ENCODE measurements around the gene LGALS4.
A peak's percentile ranks its signal among the peaks of the same experiment; 100 is the strongest.

The LGALS4 gene

GRCh38 chr19:38849860-38850435, 37.2 kb upstream of the LGALS4 start, which contains the start of gene HNRNPL:
HNRNPL (minus strand) TSS chr19:38849986; CDS start chr19:38849966, 20 bp downstream.
- Histone ChIP-seq H2AFZ (ENCODE audit: low read length) (no peak within 1 kb of the TSS), H3K36me3 (ENCODE audit: insufficient read depth, low read length) (peaks cover 42% of the 10 kb centered on the region), H3K79me2 (ENCODE audit: insufficient read depth, low read length) (peaks cover 24% of the 10 kb centered on the region), H3K27ac (ENCODE audit: low read depth, low read length, poor library complexity, severe bottlenecking) (peak within 1 kb of the TSS; percentile 95), H3K27me3 (ENCODE audit: insufficient read depth, low read length) (no peaks in the 10 kb centered on the region), H4K20me1 (ENCODE audit: insufficient read depth, low read length) (no peaks in the 10 kb centered on the region), H3K9me2 (ENCODE audit: low read depth, low read length) (no peaks in the 10 kb centered on the region), H3K4me1 (ENCODE audit: insufficient read depth, low read length, severe bottlenecking) (peaks cover 34% of the 10 kb centered on the region), H3K9ac (ENCODE audit: low read length) (peak within 1 kb of the TSS; percentile 97), H3K9me3 (ENCODE audit: low read length) (no peaks in the 10 kb centered on the region), H3F3A (ENCODE audit: insufficient read depth, low read length) (no peaks in the 10 kb centered on the region), H3K4me3 (ENCODE audit: low read depth, low read length, poor library complexity, severe bottlenecking) (peak within 1 kb of the TSS; percentile 93), H3K4me2 (ENCODE audit: low read length) (peak within 1 kb of the TSS; percentile 93)
- TF ChIP-seq CTCF (IDR thresholded peaks at IDR 0.05; ENCODE audit: low read length) (peak; percentile 20; the same call in 1 of the 2 replicates), EZH2 (IDR thresholded peaks at IDR 0.05; ENCODE audit: borderline replicate concordance, low read length) (no peak)

GRCh38 chr19:38849147-38849859, 36.6 kb upstream of the LGALS4 start:
- Histone ChIP-seq H3K79me2 (ENCODE audit: insufficient read depth, low read length) (peaks cover 24% of the 10 kb centered on the region), H3K27ac (ENCODE audit: low read depth, low read length, poor library complexity, severe bottlenecking) (peak overlapping the region; percentile 83), H4K20me1 (ENCODE audit: insufficient read depth, low read length) (no peaks in the 10 kb centered on the region), H3K9ac (ENCODE audit: low read length) (peak overlapping the region; percentile 97), H3K36me3 (ENCODE audit: insufficient read depth, low read length) (peaks cover 48% of the 10 kb centered on the region), H2AFZ (ENCODE audit: low read length) (no peak overlapping the region), H3K9me2 (ENCODE audit: low read depth, low read length) (no peaks in the 10 kb centered on the region), H3K9me3 (ENCODE audit: low read length) (no peaks in the 10 kb centered on the region), H3K4me1 (ENCODE audit: insufficient read depth, low read length, severe bottlenecking) (peaks cover 34% of the 10 kb centered on the region), H3F3A (ENCODE audit: insufficient read depth, low read length) (no peaks in the 10 kb centered on the region), H3K4me3 (ENCODE audit: low read depth, low read length, poor library complexity, severe bottlenecking) (peak overlapping the region; percentile 93), H3K27me3 (ENCODE audit: insufficient read depth, low read length) (no peaks in the 10 kb centered on the region), H3K4me2 (ENCODE audit: low read length) (peak overlapping the region; percentile 93)
- TF ChIP-seq EZH2 (IDR thresholded peaks at IDR 0.05; ENCODE audit: borderline replicate concordance, low read length) = no peak
- TF ChIP-seq CTCF (IDR thresholded peaks at IDR 0.05; ENCODE audit: low read length) = no peak

GRCh38 chr19:38848299-38849146, 35.8 kb upstream of the LGALS4 start:
- Histone ChIP-seq H3K4me2 (ENCODE audit: low read length) (peak overlapping the region; percentile 93), H2AFZ (ENCODE audit: low read length) (no peak overlapping the region), H3K36me3 (ENCODE audit: insufficient read depth, low read length) (peaks cover 56% of the 10 kb centered on the region), H3K4me3 (ENCODE audit: low read depth, low read length, poor library complexity, severe bottlenecking) (peak overlapping the region; percentile 93), H4K20me1 (ENCODE audit: insufficient read depth, low read length) (no peaks in the 10 kb centered on the region), H3K27me3 (ENCODE audit: insufficient read depth, low read length) (no peaks in the 10 kb centered on the region), H3K4me1 (ENCODE audit: insufficient read depth, low read length, severe bottlenecking) (peaks cover 34% of the 10 kb centered on the region), H3K9me2 (ENCODE audit: low read depth, low read length) (no peaks in the 10 kb centered on the region), H3K79me2 (ENCODE audit: insufficient read depth, low read length) (peaks cover 24% of the 10 kb centered on the region), H3F3A (ENCODE audit: insufficient read depth, low read length) (no peaks in the 10 kb centered on the region), H3K9ac (ENCODE audit: low read length) (peak overlapping the region; percentile 97), H3K27ac (ENCODE audit: low read depth, low read length, poor library complexity, severe bottlenecking) (peak overlapping the region; percentile 76), H3K9me3 (ENCODE audit: low read length) (no peaks in the 10 kb centered on the region)
- TF ChIP-seq EZH2 (IDR thresholded peaks at IDR 0.05; ENCODE audit: borderline replicate concordance, low read length) (no peak), CTCF (IDR thresholded peaks at IDR 0.05; ENCODE audit: low read length) (no peak)
